Astrocyte of the cerebellum (primary cell): ENCODE data around the gene TMEM164.
A peak's percentile ranks its signal among the peaks of the same experiment; 100 is the strongest.

Experiments
- DNase-seq: peaks from one replicate; pipeline ENCODE4 v3.0.0-alpha.2; 2011; ENCODE audit warnings: low read depth
- H3K4me3 ChIP-seq: 2 replicates; pipeline ENCODE4 v1.5.1; 2011; ENCODE audit warnings: mild to moderate bottlenecking, low read depth, low read length, moderate library complexity
- CTCF ChIP-seq: IDR thresholded peaks from 2 replicates; pipeline ENCODE4 v1.5.1; 2012; ENCODE audit warnings: low read length, low read depth, moderate library complexity, mild to moderate bottlenecking; ENCODE audit errors: missing control alignments
- in situ Hi-C: cut with HindIII; loops from 2 replicates; pipeline ENCODE4 v1.10.0; 2017; ENCODE audit warnings: low sequenced_read_pairs

Gene TMEM164

GRCh38 chrX:110003167-110004156 lies 548 bp downstream of the TMEM164 start:
- no peak for TF ChIP-seq CTCF
- in situ Hi-C loops, result no loop called here
- DNase-seq, result no peak
- H3K4me3 ChIP-seq, result peak overlapping the region; percentile 55

GRCh38 chrX:110004215-110004614 lies 1.3 kb downstream of the TMEM164 start:
- no peak for TF ChIP-seq CTCF
- H3K4me3 ChIP-seq, result no peak overlapping the region
- DNase-seq, result no peak
- in situ Hi-C loops, result no loop called here

- no peak for TF ChIP-seq CTCF
- no peak overlapping the region for H3K4me3 ChIP-seq
- in situ Hi-C loops, result no loop called here
- no peak for DNase-seq
Observed at GRCh38 chrX:110004731-110005369, 1.9 kb downstream of the TMEM164 start.

GRCh38 chrX:110006161-110006560 lies 3.2 kb downstream of the TMEM164 start:
- in situ Hi-C loops, result no loop called here
- no peak overlapping the region for H3K4me3 ChIP-seq
- no peak for TF ChIP-seq CTCF
- DNase-seq, result no peak

GRCh38 chrX:110006821-110007375 lies 4.0 kb downstream of the TMEM164 start:
- no peak for DNase-seq
- no peak overlapping the region for H3K4me3 ChIP-seq
- in situ Hi-C loops, result no loop called here
- no peak for TF ChIP-seq CTCF

- in situ Hi-C loops, result no loop called here
- TF ChIP-seq CTCF, result no peak
- no peak for DNase-seq
- H3K4me3 ChIP-seq, result no peak overlapping the region
Observed at GRCh38 chrX:110008011-110008635, 5.2 kb downstream of the TMEM164 start.
